ENCODE results near the gene PEX5L.
"Not testable (repeated sequence)": the region's sequence is repeated elsewhere in the genome, so short reads cannot be mapped to it uniquely, and the experiment has no call there.

The PEX5L gene

GRCh38 chr3:180036671-180037455 lies at the start of gene PEX5L:
TSS of gene PEX5L (minus strand) at chr3:180036937. CDS start at chr3:180036599, 338 bp downstream.
- DNase-seq, result peak; percentile 32

- DNase-seq, result no peak
These were observed 48.5 kb upstream of the PEX5L start for GRCh38 chr3:180085122-180085710.

- no peak for DNase-seq
These were observed 46.0 kb upstream of the PEX5L start for GRCh38 chr3:180082699-180083098.

- no peak for DNase-seq
These were observed 41.9 kb upstream of the PEX5L start for GRCh38 chr3:180078592-180078991.

- no peak for DNase-seq
These were observed 36.8 kb upstream of the PEX5L start for GRCh38 chr3:180073561-180073960.

GRCh38 chr3:180072786-180073185 lies 36.0 kb upstream of the PEX5L start:
- no peak for DNase-seq

- no peak for DNase-seq
These were observed 34.2 kb upstream of the PEX5L start for GRCh38 chr3:180070925-180071324.

GRCh38 chr3:180068023-180068422 lies 31.3 kb upstream of the PEX5L start:
- no peak for DNase-seq

- no peak for DNase-seq
These were observed 29.9 kb upstream of the PEX5L start for GRCh38 chr3:180066598-180066997.

GRCh38 chr3:180063783-180064182 lies 27.0 kb upstream of the PEX5L start:
- no peak for DNase-seq

- no peak for DNase-seq
These were observed 26.0 kb upstream of the PEX5L start for GRCh38 chr3:180062771-180063170.

GRCh38 chr3:180059356-180059755 lies 22.6 kb upstream of the PEX5L start:
- DNase-seq, result no peak

- no peak for DNase-seq
These were observed 21.5 kb upstream of the PEX5L start for GRCh38 chr3:180058238-180058637.

GRCh38 chr3:180055656-180056055 lies 18.9 kb upstream of the PEX5L start:
- not testable (repeated sequence) for DNase-seq

- no peak for DNase-seq
These were observed 12.7 kb upstream of the PEX5L start for GRCh38 chr3:180049391-180049790.

GRCh38 chr3:180048840-180049239 lies 12.1 kb upstream of the PEX5L start:
- no peak for DNase-seq

GRCh38 chr3:180048103-180048502 lies 11.4 kb upstream of the PEX5L start:
- DNase-seq, result no peak

GRCh38 chr3:180040966-180041365 lies 4.2 kb upstream of the PEX5L start:
- DNase-seq, result no peak

- DNase-seq, result no peak
These were observed 556 bp downstream of the PEX5L start for GRCh38 chr3:180036092-180036670.

GRCh38 chr3:180026997-180027396 lies 9.7 kb downstream of the PEX5L start:
- no peak for DNase-seq

- no peak for DNase-seq
These were observed 18.2 kb downstream of the PEX5L start for GRCh38 chr3:180018543-180018942.

GRCh38 chr3:180017846-180018245 lies 18.9 kb downstream of the PEX5L start:
- DNase-seq, result no peak

- DNase-seq, result no peak
These were observed 24.8 kb downstream of the PEX5L start for GRCh38 chr3:180011927-180012326.

GRCh38 chr3:180008318-180008717 lies 28.4 kb downstream of the PEX5L start:
- DNase-seq, result not testable (repeated sequence)

Measured in NCI-H1417 treated with DMSO at 0.1 percent for 48 hours (cell line).